ENCODE results near the gene PPCDC. TPM values are rescaled to one million over a fixed set of nuclear protein-coding genes. Genes with fewer than 3 reads are reported as not detected.

PPCDC gene, protein sequence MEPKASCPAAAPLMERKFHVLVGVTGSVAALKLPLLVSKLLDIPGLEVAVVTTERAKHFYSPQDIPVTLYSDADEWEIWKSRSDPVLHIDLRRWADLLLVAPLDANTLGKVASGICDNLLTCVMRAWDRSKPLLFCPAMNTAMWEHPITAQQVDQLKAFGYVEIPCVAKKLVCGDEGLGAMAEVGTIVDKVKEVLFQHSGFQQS
- 25.0 and 27.1 TPM in 2 replicates for total RNA-seq

- Mint-ChIP-seq H3K36me3 (ENCODE audit: low read depth) (no peaks in the 10 kb centered on the region), H3K27me3 (ENCODE audit: insufficient read depth) (no peaks in the 10 kb centered on the region), H3K4me3 (peak within 1 kb of the TSS; percentile 96), H3K27ac (peak within 1 kb of the TSS; percentile 90), H3K9me3 (no peaks in the 10 kb centered on the region), H3K4me1 (ENCODE audit: low read depth) (peaks cover 23% of the 10 kb centered on the region)
- DNase-seq (ENCODE audit: low spot score): peak; percentile 93
- intact Hi-C loops (cut with micrococcal nuclease): loop anchor here (1.0 to 10.0 kb wide), 7 partner anchors 28 to 429 kb away; partner anchors contain the start of genes RPP25, SCAMP5 and SIN3A
Observed at GRCh38 chr15:75023181-75023871, at the start of gene PPCDC. Gene PPCDC, plus strand, starts transcription at chr15:75023590. Its CDS starts 4,729 bp downstream, at chr15:75028319.

DNA sequence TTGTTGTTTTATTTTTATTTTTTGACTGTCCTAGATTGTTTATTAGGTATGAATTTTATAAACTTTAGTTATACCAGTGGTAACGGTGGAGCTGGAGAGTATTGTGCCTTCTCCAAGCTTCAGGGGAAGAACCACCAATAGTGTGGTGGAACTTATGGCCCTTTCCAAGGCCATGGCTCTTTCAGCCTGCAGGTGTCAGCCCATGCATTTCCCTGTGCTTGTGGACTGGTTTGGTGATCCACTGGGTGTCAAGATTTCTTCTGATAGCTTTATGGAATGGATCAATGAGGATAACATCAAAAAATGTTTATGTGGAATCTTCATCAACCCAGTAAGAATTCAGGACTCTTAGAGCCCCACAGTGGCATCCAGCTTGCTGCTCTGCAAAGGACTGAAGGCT, 47.2 kb upstream of the PPCDC start:
- H3K27me3 Mint-ChIP-seq (ENCODE audit: insufficient read depth): peaks cover 5% of the 10 kb centered on the region
- DNase-seq (ENCODE audit: low spot score): no peak
- H3K9me3 Mint-ChIP-seq: no peaks in the 10 kb centered on the region
- H3K36me3 Mint-ChIP-seq (ENCODE audit: low read depth): no peaks in the 10 kb centered on the region
- no peak overlapping the region for H3K27ac Mint-ChIP-seq
- no peak overlapping the region for H3K4me3 Mint-ChIP-seq
- peaks cover 10% of the 10 kb centered on the region for H3K4me1 Mint-ChIP-seq (ENCODE audit: low read depth)
- intact Hi-C loops (cut with micrococcal nuclease): no loop called here

DNA sequence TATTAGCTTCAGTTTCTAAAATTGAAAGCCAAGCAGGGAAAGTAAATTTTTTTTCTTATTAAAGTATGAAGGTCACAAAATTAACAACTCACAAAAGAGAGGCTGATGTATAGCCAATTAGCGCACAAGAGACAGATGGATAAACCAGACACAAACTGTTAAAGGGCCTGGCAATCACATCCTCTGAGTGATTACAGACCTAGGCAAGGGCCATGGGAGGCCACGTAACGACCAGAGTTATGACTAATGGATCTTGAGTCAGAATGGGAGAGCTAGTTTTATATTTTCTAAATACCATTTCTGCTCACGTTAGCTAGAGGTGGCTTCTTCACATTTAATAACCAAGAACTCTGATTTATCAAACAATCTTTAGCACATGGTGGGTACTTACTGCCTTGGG, 45.8 kb upstream of the PPCDC start:
- H3K27ac Mint-ChIP-seq: no peak overlapping the region
- no peak overlapping the region for H3K4me3 Mint-ChIP-seq
- intact Hi-C loops (cut with micrococcal nuclease): no loop called here

DNA sequence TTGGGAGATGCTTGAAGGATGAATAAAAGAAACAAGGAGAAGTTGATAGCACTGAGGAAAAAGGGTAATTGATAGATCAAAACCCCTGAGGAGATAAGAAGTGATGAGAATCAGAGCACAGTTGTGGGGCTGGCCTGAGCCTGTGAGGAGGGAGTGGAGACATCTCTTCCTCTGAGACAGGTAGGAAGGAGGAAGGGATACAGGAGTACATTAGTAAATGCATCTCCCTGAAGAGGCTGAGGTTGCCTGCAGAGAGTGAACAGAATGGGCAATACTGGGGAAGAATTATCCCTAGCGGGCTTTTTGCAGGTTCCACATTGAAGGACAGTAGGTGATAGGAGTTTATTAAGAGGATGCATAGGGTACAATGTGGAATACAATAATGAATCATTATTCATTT, 45.3 kb upstream of the PPCDC start:
- H3K27ac Mint-ChIP-seq: no peak overlapping the region
- no peak overlapping the region for H3K4me3 Mint-ChIP-seq
- H3K27me3 Mint-ChIP-seq (ENCODE audit: insufficient read depth): peaks cover under 1% of the 10 kb centered on the region
- intact Hi-C loops (cut with micrococcal nuclease): no loop called here
- DNase-seq (ENCODE audit: low spot score): no peak
- peaks cover 10% of the 10 kb centered on the region for H3K4me1 Mint-ChIP-seq (ENCODE audit: low read depth)
- H3K9me3 Mint-ChIP-seq: no peaks in the 10 kb centered on the region
- H3K36me3 Mint-ChIP-seq (ENCODE audit: low read depth): no peaks in the 10 kb centered on the region

More for the DNA sequence above, 45.8 kb upstream of the PPCDC start:
- Mint-ChIP-seq H3K27me3 (ENCODE audit: insufficient read depth) (peaks cover 5% of the 10 kb centered on the region), H3K36me3 (ENCODE audit: low read depth) (no peaks in the 10 kb centered on the region), H3K9me3 (no peaks in the 10 kb centered on the region), H3K4me1 (ENCODE audit: low read depth) (peaks cover 10% of the 10 kb centered on the region)
- no peak for DNase-seq (ENCODE audit: low spot score)

DNA sequence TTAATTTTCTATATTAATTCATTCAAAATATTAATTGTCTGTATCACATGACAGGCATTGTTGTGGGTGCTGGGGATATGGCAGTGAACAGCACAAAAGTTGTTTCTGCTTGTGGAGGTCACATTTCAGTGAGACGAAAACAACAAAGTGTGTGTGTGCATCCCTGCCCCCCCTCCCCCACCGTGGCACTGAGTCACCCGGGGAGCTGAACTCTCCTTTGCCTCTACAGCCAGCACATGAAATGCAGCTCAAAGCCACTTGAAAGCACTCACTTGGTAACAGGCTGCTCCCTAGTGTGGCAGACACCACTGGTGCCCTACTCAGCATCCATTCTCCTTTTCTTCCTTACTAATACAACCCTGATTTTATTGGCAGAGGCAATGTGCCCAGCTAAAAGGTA, 44.9 kb upstream of the PPCDC start:
- peaks cover 11% of the 10 kb centered on the region for H3K4me1 Mint-ChIP-seq (ENCODE audit: low read depth)
- no peaks in the 10 kb centered on the region for H3K9me3 Mint-ChIP-seq
- no peak overlapping the region for H3K27ac Mint-ChIP-seq
- no peak for DNase-seq (ENCODE audit: low spot score)
- intact Hi-C loops (cut with micrococcal nuclease): no loop called here
- no peaks in the 10 kb centered on the region for H3K27me3 Mint-ChIP-seq (ENCODE audit: insufficient read depth)
- H3K4me3 Mint-ChIP-seq: no peak overlapping the region
- no peaks in the 10 kb centered on the region for H3K36me3 Mint-ChIP-seq (ENCODE audit: low read depth)

DNA sequence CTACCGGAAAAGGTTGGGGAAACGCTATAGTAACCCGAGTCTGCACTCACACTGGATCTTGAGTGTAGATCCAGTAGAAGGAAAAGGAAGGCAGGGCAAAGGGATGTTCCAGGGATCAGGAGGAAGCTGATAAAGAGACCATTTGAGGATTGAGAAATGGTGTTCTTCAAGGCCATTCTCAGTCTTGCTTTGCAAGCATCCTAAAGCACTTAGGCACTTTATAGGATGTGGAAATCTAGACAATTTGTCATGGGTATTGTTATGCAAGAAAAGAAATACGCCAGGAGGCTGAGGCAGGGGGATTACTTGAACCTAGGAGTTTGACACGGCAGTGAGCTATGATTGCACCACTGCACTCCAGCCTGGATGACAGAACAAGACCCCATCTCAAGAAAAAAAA, 41.2 kb upstream of the PPCDC start:
- no peaks in the 10 kb centered on the region for H3K36me3 Mint-ChIP-seq (ENCODE audit: low read depth)

GRCh38 chr15:74983725-74984231, 39.6 kb upstream of the PPCDC start:
- intact Hi-C loops (cut with micrococcal nuclease): loop anchor here (1.0 kb wide), 2 partner anchors 12 to 22 kb away; partner anchors contain the start of gene SCAMP5
- Mint-ChIP-seq H3K27me3 (ENCODE audit: insufficient read depth) (no peaks in the 10 kb centered on the region), H3K9me3 (no peaks in the 10 kb centered on the region), H3K4me3 (peak overlapping the region; percentile 15), H3K36me3 (ENCODE audit: low read depth) (no peaks in the 10 kb centered on the region), H3K4me1 (ENCODE audit: low read depth) (peaks cover 9% of the 10 kb centered on the region), H3K27ac (peak overlapping the region; percentile 77)
- no peak for DNase-seq (ENCODE audit: low spot score)

More for the DNA sequence above, 41.2 kb upstream of the PPCDC start:
- no peak overlapping the region for H3K4me3 Mint-ChIP-seq
- no peaks in the 10 kb centered on the region for H3K27me3 Mint-ChIP-seq (ENCODE audit: insufficient read depth)
- no peaks in the 10 kb centered on the region for H3K9me3 Mint-ChIP-seq
- no peak for DNase-seq (ENCODE audit: low spot score)
- no peak overlapping the region for H3K27ac Mint-ChIP-seq
- intact Hi-C loops (cut with micrococcal nuclease): no loop called here
- peaks cover 19% of the 10 kb centered on the region for H3K4me1 Mint-ChIP-seq (ENCODE audit: low read depth)

- peaks cover 9% of the 10 kb centered on the region for H3K4me1 Mint-ChIP-seq (ENCODE audit: low read depth)
- DNase-seq (ENCODE audit: low spot score): no peak
- no peak overlapping the region for H3K27ac Mint-ChIP-seq
- H3K9me3 Mint-ChIP-seq: no peaks in the 10 kb centered on the region
- intact Hi-C loops (cut with micrococcal nuclease): no loop called here
- no peaks in the 10 kb centered on the region for H3K36me3 Mint-ChIP-seq (ENCODE audit: low read depth)
- H3K27me3 Mint-ChIP-seq (ENCODE audit: insufficient read depth): peaks cover 13% of the 10 kb centered on the region
- H3K4me3 Mint-ChIP-seq: no peak overlapping the region
Observed at GRCh38 chr15:74988007-74988800, 35.2 kb upstream of the PPCDC start.

- Mint-ChIP-seq H3K36me3 (ENCODE audit: low read depth) (no peaks in the 10 kb centered on the region), H3K27ac (no peak overlapping the region), H3K9me3 (no peaks in the 10 kb centered on the region), H3K27me3 (ENCODE audit: insufficient read depth) (peaks cover 13% of the 10 kb centered on the region), H3K4me1 (ENCODE audit: low read depth) (no peaks in the 10 kb centered on the region), H3K4me3 (no peak overlapping the region)
- DNase-seq (ENCODE audit: low spot score): no peak
- intact Hi-C loops (cut with micrococcal nuclease): no loop called here
Observed at GRCh38 chr15:74989527-74989926, 33.9 kb upstream of the PPCDC start.

DNA sequence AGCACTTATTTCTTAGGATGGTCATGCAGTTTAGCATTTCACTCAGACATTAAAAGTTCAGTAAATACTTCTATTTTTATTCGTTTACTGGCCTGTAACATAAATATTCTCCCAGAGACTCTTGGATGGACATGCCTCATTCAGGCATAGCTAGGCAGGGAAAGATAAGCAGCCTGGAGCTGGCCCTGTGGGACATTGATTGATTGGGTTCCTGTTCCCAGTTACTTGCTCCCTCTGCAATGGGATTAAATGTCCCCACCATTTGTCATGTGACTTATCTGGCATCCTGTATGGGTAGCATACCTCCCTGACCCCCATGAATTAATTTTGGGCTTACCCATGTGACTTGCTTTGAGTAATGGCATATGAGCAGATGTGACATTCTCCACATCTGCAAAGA, 30.8 kb upstream of the PPCDC start:
- no peaks in the 10 kb centered on the region for H3K36me3 Mint-ChIP-seq (ENCODE audit: low read depth)
- H3K4me1 Mint-ChIP-seq (ENCODE audit: low read depth): peaks cover 4% of the 10 kb centered on the region
- H3K4me3 Mint-ChIP-seq: no peak overlapping the region
- intact Hi-C loops (cut with micrococcal nuclease): no loop called here
- DNase-seq (ENCODE audit: low spot score): no peak
- peaks cover 29% of the 10 kb centered on the region for H3K27me3 Mint-ChIP-seq (ENCODE audit: insufficient read depth)
- H3K9me3 Mint-ChIP-seq: no peaks in the 10 kb centered on the region
- no peak overlapping the region for H3K27ac Mint-ChIP-seq

DNA sequence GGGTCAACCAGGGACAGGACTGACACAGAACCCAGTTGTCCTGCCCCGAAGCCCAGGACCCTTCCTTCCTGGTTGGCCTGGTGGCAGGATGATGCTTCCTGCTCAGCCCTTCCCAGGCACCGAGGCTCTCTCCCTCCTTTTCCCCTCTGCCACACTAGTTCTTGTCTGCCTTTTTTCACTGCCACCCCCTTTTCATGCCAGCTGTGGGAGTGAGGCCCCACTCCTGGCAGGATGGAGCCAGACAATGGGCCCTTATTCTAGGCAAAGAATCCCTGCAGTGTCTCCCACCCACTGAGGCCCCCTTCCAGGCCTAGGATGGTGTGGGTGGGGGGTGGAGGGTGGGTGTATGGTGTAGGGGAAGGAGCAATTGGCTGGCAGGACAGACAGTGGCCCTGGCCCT, 29.2 kb upstream of the PPCDC start:
- DNase-seq (ENCODE audit: low spot score): no peak
- Mint-ChIP-seq H3K4me3 (no peak overlapping the region), H3K9me3 (no peaks in the 10 kb centered on the region), H3K27me3 (ENCODE audit: insufficient read depth) (peaks cover 38% of the 10 kb centered on the region), H3K36me3 (ENCODE audit: low read depth) (no peaks in the 10 kb centered on the region), H3K27ac (no peak overlapping the region), H3K4me1 (ENCODE audit: low read depth) (peaks cover 4% of the 10 kb centered on the region)
- intact Hi-C loops (cut with micrococcal nuclease): no loop called here

- H3K9me3 Mint-ChIP-seq: no peaks in the 10 kb centered on the region
- H3K4me3 Mint-ChIP-seq: peak overlapping the region; percentile 59
- no peaks in the 10 kb centered on the region for H3K36me3 Mint-ChIP-seq (ENCODE audit: low read depth)
- H3K27ac Mint-ChIP-seq: no peak overlapping the region
- H3K4me1 Mint-ChIP-seq (ENCODE audit: low read depth): peaks cover 4% of the 10 kb centered on the region
- intact Hi-C loops (cut with micrococcal nuclease): loop anchor here (1.0 kb wide), 4 partner anchors 10 to 210 kb away; partner anchors contain the start of genes PPCDC and RPP25
- no peak for DNase-seq (ENCODE audit: low spot score)
- peaks cover 34% of the 10 kb centered on the region for H3K27me3 Mint-ChIP-seq (ENCODE audit: insufficient read depth)
Observed at GRCh38 chr15:74994685-74995084, 28.7 kb upstream of the PPCDC start.
